Measurements from ENCODE around the gene IL5RA.

- TF ChIP-seq SMAD1 (IDR thresholded peaks at IDR 0.05; ENCODE audit: low read depth, low read length, partially characterized antibody) (no peak), CTCF (IDR thresholded peaks at IDR 0.05 in 2 of 3, conservative IDR thresholded peaks at IDR 0.05 in 1 of 3; ENCODE audit: insufficient read depth in 2 of 3, low read depth in 1 of 3, low read length in 3 of 3) (no peak), POLR2A (conservative IDR thresholded peaks at IDR 0.05) (no peak), EHMT2 (IDR thresholded peaks at IDR 0.05) (no peak), MAX (CRISPR knock-in tag; IDR thresholded peaks at IDR 0.05) (no peak), RNF2 (IDR thresholded peaks at IDR 0.05) (no peak), FOXA1 (IDR thresholded peaks at IDR 0.05; ENCODE audit: borderline replicate concordance) (no peak), MTA1 (IDR thresholded peaks at IDR 0.05; ENCODE audit: borderline replicate concordance) (no peak), ZBTB17 (CRISPR knock-in tag; IDR thresholded peaks at IDR 0.05) (no peak), ILK (tag; IDR thresholded peaks at IDR 0.05; ENCODE audit: borderline replicate concordance, low read depth) (no peak), ELF4 (CRISPR knock-in tag; IDR thresholded peaks at IDR 0.05) (no peak)
These were observed 71.8 kb downstream of the IL5RA start for GRCh38 chr3:3038201-3038991.

Data from K562 (cell line).